NCI-H460 (cell line): ENCODE measurements around the gene SREBF2. TPM values are rescaled to one million over a fixed set of nuclear protein-coding genes. Genes with fewer than 3 reads are reported as not detected.

Experiments used
- DNase-seq: peaks from one replicate; pipeline ENCODE4 v3.0.0-alpha.2; 2016; ENCODE audit warnings: low read depth; ENCODE audit errors: extremely low read depth
- total RNA-seq: library from RNA; depleted of rRNA; stranded (reverse); fragments of >200 nt; shearing (Covaris generic); gene quantifications from 2 replicates; pipeline ENCODE4 v1.2.3, GENCODE V29; 2014

SREBF2 gene
- total RNA-seq, 1 experiment from 2014 or later = 29.5 TPM

- no peak for DNase-seq
Observed at GRCh38 chr22:41905411-41906202, 72.7 kb downstream of the SREBF2 start.

GRCh38 chr22:41906822-41907221 lies 73.9 kb downstream of the SREBF2 start:
- DNase-seq = no peak

GRCh38 chr22:41907436-41908401 lies 74.8 kb downstream of the SREBF2 start:
- DNase-seq = no peak

- DNase-seq = no peak
Observed at GRCh38 chr22:41908411-41909309, 75.8 kb downstream of the SREBF2 start.

GRCh38 chr22:41909310-41910049 lies 76.6 kb downstream of the SREBF2 start:
- no peak for DNase-seq

- no peak for DNase-seq
Observed at GRCh38 chr22:41910050-41911000, 77.4 kb downstream of the SREBF2 start.

GRCh38 chr22:41911001-41911611 lies 78.2 kb downstream of the SREBF2 start:
- no peak for DNase-seq

- DNase-seq = no peak
Observed at GRCh38 chr22:41912338-41913039, 79.6 kb downstream of the SREBF2 start.

GRCh38 chr22:41913040-41913719 lies 80.3 kb downstream of the SREBF2 start:
- DNase-seq = no peak

GRCh38 chr22:41913842-41914534 lies 81.1 kb downstream of the SREBF2 start:
- DNase-seq = no peak

- no peak for DNase-seq
Observed at GRCh38 chr22:41914611-41915034, 81.7 kb downstream of the SREBF2 start.

GRCh38 chr22:41915035-41915785 lies 82.3 kb downstream of the SREBF2 start, which contains the start of gene SHISA8:
TSS of gene SHISA8 (minus strand) at chr22:41915074. CDS start at chr22:41914667, 407 bp downstream.
- peak; percentile 15 for DNase-seq

GRCh38 chr22:41915786-41916493 lies 83.0 kb downstream of the SREBF2 start:
- DNase-seq = no peak

- no peak for DNase-seq
Observed at GRCh38 chr22:41916745-41917358, 83.9 kb downstream of the SREBF2 start.
